ENCODE data around the gene TCAP.

Gene TCAP

GRCh38 chr17:39652587-39653315 is 12.4 kb upstream of the TCAP start:
- DNase-seq = no peak

GRCh38 chr17:39653316-39653661 is 11.9 kb upstream of the TCAP start:
- no peak for DNase-seq

- peak; percentile 46 for DNase-seq
Measured at GRCh38 chr17:39653662-39654331, 11.4 kb upstream of the TCAP start.

GRCh38 chr17:39655105-39655504 is 10.0 kb upstream of the TCAP start:
- DNase-seq = no peak

- no peak for DNase-seq
Measured at GRCh38 chr17:39658346-39658745, 6.8 kb upstream of the TCAP start.

GRCh38 chr17:39658760-39659159 is 6.4 kb upstream of the TCAP start:
- DNase-seq = no peak

GRCh38 chr17:39659279-39660010 is 5.7 kb upstream of the TCAP start:
- no peak for DNase-seq

GRCh38 chr17:39660011-39660360 is 5.2 kb upstream of the TCAP start:
- DNase-seq = no peak

- no peak for DNase-seq
Measured at GRCh38 chr17:39660397-39661385, 4.5 kb upstream of the TCAP start.

GRCh38 chr17:39661744-39662541 is 3.2 kb upstream of the TCAP start:
- DNase-seq = no peak

- no peak for DNase-seq
Measured at GRCh38 chr17:39662551-39663339, 2.4 kb upstream of the TCAP start.

GRCh38 chr17:39663340-39663687 is 1.8 kb upstream of the TCAP start:
- DNase-seq = no peak

GRCh38 chr17:39663688-39664580 is 1.2 kb upstream of the TCAP start:
- DNase-seq = peak; percentile 47

- DNase-seq = peak; percentile 62
Measured at GRCh38 chr17:39665642-39666224, 584 bp downstream of the TCAP start.

GRCh38 chr17:39666231-39666600 is 1.1 kb downstream of the TCAP start:
- no peak for DNase-seq

- no peak for DNase-seq
Measured at GRCh38 chr17:39666601-39667261, 1.6 kb downstream of the TCAP start.

- DNase-seq = no peak
Measured at GRCh38 chr17:39667262-39667944, 2.3 kb downstream of the TCAP start.

All from NCI-H510A (cell line).